Measurements from ENCODE around the gene RFPL3.

DNA sequence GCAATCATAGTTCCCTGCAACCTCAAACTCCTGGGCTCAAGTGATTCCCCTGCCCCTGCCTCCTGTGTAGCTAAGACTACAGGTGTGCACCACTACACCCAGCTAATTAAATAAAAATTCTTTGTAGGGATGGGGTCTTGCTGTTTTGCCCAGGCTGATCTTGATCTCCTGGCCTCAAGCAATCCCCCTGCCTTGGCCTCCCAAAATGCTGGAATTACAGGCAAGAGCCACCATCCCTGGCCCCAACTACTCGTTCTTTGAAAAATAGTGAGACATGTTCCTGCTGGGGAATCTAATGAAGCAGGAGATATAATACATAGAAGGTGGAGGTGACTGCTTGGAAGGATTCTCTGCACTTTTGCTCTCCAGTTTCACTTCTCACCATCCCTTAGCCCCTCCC, 40.1 kb upstream of the RFPL3 start:
- TF ChIP-seq CTCF (IDR thresholded peaks at IDR 0.05; ENCODE audit: insufficient read depth, low read length) (no peak), REST (IDR thresholded peaks at IDR 0.05; ENCODE audit: insufficient replicate concordance, low read depth) (no peak), POLR2AphosphoS5 (IDR thresholded peaks at IDR 0.05; ENCODE audit: low read depth) (no peak), SPI1 (IDR thresholded peaks at IDR 0.05; ENCODE audit: borderline replicate concordance, low read depth) (no peak), GABPA (IDR thresholded peaks at IDR 0.05; ENCODE audit: low read depth) (no peak)
